COLO829 (cell line): ENCODE data around the gene MAPKBP1.
A peak's percentile ranks its signal among the peaks of the same experiment; 100 is the strongest.
"Not testable (repeated sequence)": the region's sequence is repeated elsewhere in the genome, so short reads cannot be mapped to it uniquely, and the experiment has no call there.

ENCODE experiments used
- DNase-seq: peaks from one replicate; pipeline ENCODE4 v3.0.0; 2012; ENCODE audit warnings: low spot score

MAPKBP1 gene, protein sequence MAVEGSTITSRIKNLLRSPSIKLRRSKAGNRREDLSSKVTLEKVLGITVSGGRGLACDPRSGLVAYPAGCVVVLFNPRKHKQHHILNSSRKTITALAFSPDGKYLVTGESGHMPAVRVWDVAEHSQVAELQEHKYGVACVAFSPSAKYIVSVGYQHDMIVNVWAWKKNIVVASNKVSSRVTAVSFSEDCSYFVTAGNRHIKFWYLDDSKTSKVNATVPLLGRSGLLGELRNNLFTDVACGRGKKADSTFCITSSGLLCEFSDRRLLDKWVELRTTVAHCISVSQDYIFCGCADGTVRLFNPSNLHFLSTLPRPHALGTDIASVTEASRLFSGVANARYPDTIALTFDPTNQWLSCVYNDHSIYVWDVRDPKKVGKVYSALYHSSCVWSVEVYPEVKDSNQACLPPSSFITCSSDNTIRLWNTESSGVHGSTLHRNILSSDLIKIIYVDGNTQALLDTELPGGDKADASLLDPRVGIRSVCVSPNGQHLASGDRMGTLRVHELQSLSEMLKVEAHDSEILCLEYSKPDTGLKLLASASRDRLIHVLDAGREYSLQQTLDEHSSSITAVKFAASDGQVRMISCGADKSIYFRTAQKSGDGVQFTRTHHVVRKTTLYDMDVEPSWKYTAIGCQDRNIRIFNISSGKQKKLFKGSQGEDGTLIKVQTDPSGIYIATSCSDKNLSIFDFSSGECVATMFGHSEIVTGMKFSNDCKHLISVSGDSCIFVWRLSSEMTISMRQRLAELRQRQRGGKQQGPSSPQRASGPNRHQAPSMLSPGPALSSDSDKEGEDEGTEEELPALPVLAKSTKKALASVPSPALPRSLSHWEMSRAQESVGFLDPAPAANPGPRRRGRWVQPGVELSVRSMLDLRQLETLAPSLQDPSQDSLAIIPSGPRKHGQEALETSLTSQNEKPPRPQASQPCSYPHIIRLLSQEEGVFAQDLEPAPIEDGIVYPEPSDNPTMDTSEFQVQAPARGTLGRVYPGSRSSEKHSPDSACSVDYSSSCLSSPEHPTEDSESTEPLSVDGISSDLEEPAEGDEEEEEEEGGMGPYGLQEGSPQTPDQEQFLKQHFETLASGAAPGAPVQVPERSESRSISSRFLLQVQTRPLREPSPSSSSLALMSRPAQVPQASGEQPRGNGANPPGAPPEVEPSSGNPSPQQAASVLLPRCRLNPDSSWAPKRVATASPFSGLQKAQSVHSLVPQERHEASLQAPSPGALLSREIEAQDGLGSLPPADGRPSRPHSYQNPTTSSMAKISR (N-terminal part only)

DNA sequence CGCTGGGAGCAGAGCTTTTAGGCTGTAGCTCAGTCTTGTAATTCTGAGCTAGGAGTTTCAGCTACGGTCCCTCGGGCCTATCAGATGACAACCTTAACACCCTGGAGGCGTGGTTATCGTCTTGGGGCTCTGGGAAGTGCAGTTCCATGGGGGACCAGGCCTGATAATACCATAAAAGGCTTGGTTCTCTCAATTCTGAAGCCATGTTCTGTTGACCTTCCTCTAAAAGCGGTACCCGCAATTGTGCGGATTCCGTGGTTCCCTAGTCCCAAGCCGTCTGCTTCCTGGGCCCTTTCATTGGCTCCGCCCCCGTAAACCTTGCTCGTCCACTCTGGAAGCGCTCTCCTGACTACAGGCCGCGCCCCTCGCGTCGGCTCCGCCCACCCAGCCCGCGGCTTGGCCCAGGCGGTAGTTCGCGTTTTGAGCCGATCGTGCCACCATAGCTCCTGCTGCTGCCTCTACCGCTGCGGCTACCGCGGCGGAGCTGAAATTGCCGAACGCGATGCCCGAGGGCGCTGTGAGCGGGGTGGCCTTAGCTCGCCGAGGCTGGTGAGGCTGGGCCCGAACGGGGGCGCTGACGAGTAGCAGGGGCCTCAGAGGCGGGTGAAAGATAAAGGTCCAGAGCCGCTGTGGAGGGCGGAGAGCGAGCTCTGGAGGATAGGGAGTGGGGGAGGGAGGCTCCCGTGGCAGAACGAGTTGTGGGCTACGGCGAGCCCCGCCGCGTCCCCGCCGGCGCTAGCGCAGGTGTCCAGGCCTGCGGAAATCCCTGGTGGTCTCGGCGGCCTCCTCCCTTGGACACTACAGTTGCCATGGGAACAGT is at the start of gene MAPKBP1:
TSS of gene MAPKBP1 (plus strand) at position 423 of the 820 bp plus-strand sequence. CDS start 792 bp downstream, outside the sequence.
- peak; percentile 89 for DNase-seq

DNA sequence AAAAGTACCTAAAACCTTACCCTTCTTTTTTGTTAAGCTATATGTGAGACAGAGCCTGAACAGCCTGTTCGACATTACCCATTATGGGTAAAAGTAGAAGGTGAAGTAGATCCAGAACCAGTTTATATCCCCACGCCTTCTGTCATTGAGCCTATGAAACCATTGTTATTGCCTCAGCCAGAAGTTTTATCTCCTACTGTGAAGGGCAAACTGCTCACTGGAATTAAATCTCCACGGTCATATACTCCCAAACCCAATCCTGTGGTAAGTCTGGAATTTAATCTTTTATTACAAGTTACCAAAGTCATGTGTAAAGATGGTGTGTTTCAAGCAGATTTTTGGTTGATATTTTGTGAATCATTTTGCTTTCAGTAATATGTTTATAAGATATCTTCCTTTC is 47.1 kb upstream of the MAPKBP1 start:
- DNase-seq: no peak

DNA sequence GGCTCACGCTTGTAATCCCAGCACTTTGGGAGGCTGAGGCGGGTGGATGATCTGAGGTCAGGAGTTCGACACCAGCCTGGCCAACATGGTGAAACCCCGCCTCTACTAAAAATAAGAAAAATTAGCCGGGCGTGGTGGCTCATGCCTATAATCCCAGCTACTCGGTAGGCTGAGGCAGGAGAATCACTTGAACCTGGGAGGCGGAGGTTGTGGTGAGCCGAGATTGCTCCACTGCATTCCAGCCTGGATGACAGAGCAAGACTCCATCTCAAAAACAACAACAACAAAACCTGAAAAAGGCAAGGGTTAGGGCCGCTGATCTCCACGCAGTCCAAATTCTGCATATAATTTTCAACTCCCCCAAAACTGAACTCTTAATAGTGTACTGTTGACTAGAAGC is 46.2 kb upstream of the MAPKBP1 start:
- DNase-seq: not testable (repeated sequence)

DNA sequence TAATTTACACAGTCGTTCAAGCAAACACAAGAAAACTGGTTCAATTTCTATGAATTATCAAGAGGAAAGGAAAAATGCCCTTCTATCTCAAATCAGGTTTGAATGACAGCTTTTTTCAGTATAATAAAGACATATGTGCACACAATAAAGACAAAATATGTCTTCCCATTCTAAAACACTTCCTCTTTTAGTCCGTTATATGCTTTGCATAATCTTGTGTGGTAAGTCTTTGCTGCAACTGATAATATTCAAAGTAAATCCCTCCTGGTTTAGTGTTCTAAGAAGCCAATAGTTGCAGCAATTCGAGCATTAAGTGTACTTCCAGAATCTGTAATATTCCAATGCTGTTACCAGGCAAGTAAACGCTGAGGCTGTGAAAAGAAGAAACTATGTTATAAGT is 43.7 kb upstream of the MAPKBP1 start:
- no peak for DNase-seq

DNA sequence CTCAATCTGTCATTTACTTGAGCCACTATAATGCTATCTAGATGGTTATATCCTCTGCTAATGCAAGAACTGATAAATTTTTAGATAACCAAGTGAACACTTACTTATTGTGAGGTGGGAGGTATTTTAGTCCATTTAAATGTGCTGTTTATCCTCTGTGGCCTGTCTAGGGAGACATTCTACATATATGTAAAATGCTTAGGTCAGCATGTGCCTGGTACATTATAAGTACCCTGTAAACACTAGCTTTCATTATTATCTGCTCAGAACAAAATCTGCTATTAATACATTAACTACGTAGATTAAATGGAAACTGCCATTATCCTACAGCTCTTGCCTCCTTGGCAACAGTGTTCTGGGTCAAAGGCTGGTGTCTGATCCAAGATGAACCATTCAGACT is 41.8 kb upstream of the MAPKBP1 start:
- DNase-seq: no peak

DNA sequence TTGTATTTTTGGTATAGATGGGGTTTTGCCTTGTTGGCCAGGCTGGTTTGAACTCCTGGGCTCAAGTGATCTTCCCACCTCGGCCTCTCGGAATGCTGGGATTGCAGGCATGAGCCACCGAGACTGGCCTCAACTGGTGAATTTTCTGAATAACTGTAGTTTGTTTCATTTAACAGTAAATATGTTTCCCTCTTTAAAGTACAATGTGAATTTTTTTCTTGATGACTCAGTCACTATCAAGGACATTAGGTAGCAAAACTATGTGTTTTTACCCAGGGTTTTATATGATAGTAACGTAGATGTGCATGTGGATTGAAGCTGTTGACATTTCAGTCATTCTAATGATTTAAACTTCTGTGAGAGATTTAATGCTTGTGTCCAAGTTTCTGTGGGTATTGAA is 40.2 kb upstream of the MAPKBP1 start:
- no peak for DNase-seq

DNA sequence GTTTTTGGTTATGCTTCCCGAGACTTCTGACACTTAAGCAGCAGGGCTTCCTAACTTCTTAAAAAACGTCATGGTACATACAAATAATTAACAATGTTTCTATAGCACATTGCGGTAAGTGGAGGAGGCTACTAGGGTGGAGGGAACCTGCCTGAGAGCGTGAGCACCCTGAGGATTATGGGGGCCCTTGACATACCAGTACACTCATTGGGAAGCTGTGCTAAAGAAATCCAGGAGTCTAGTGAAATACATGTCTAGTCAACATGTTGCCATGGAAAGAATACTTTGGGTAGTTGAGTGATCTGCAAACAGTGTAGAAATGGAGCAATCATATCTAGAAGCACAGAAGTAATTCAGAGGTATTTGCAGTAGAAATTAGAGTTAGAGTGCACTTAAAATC is 39.2 kb upstream of the MAPKBP1 start:
- DNase-seq: no peak

DNA sequence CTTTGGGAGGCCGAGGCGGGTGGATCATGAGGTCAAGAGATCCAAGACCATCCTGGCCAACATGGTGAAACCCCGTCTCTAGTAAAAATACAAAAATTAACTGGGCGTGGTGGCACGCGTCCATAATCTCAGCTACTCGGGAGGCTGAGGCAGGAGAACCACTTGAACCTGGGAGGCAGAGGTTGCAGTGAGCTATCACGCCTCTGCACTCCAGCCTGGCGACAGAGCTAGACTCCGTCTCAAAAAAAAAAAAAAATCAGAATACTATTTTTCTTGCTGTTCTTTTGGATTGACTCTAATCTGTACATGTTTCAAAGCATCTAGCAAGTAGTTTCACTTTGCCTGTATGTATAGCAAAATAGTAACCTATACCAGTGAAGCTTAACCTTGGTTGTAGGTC is 38.8 kb upstream of the MAPKBP1 start:
- not testable (repeated sequence) for DNase-seq

DNA sequence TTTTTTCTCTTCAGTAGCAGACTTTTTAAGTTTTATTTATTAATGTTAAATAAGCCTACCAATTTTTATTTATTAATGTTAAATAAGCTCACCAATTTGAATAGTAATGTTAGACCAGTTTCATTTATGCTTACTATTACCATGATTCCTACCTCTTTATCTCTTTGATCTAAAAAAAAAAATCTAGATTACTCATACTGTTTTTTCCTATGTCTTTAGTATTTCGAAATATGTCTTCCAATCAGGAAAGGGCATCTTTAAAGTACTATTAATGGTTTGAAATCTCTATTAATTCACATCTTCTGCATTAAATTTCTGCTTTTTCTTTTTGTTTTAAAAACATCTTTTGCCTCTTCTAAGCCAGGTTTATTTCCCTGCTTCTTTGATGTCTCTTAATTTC is 27.5 kb upstream of the MAPKBP1 start:
- DNase-seq: no peak

DNA sequence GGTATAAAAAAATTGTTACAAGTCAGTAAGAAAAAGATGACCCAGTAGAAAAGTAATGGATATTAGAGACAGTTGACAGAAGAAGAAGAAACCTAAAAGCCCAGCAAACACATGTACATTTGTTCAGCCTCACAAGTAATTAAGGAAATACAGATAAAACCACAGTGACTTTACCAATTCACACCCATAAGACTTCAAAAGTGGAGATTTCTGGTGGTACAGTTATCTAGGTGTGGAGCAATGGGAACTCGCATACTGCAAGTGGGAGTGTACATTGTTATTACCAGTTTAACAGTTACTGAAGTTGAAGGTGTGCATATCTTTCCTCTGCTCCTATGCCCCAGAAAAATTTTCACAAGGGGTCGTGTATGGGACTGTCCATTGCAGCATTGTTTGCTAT is 18.1 kb upstream of the MAPKBP1 start:
- no peak for DNase-seq

DNA sequence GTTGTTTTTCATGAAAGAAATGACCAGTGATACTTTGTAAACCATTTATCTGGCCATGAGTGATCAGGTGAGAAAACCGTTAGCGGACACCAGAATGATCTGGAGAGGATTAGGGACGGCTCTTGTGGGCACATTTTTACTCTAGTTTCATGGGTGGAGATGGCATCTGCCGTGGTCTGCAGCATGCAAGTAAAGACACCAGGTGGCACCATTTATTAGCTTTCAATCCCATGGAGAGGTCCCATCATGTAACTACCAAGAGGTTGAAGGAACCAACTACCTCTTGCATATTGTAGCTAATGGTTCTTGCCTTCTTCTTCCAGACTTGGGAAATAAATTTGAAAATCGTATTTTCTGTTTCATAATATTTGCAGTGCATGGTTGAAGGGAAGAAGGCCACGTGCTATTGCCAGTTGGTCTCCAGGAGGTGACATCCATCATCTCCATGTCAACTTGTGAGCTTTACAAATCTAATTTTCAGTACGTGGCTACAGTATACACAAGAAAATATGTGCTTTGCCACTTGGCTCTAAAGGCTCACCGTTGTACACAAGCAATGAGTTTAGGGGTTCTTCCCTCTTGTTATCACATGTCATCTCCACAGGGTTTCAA is 1.5 kb upstream of the MAPKBP1 start:
- DNase-seq: peak; percentile 63

DNA sequence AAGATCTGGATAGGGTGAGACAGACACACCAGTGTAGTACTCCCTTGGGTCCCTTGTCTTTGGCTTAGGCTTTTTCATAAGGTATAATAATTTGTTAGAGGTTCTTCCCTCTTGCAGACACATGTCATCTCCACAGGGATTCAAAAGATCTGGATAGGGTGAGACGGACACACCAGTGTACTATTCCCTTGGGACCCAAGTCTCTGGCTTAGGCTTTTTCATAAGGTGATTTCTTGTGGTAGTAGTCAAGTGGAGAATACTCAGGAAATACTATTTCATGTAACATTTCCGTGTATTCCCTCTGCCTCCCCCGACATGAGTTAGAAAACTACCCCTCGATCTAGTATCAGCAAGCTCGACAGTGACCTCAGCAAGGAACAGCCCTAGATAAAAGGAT is 954 bp upstream of the MAPKBP1 start:
- DNase-seq: no peak

DNA sequence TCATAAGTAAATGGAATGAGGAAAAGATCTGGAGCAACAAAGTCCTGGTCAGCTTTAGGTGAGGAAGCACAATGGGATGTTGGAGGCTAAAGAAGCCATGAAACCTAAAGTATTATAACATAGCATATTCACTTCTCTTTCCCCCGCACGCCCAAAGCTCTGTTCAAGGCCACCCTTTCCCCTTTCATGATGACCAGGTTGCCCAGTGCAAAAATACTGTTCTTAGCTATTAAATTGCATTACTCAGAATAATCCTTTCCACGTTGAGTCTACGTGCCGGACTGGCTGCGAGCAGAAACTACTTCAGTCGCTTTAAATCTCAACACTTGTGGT is 589 bp upstream of the MAPKBP1 start:
- DNase-seq: no peak

DNA sequence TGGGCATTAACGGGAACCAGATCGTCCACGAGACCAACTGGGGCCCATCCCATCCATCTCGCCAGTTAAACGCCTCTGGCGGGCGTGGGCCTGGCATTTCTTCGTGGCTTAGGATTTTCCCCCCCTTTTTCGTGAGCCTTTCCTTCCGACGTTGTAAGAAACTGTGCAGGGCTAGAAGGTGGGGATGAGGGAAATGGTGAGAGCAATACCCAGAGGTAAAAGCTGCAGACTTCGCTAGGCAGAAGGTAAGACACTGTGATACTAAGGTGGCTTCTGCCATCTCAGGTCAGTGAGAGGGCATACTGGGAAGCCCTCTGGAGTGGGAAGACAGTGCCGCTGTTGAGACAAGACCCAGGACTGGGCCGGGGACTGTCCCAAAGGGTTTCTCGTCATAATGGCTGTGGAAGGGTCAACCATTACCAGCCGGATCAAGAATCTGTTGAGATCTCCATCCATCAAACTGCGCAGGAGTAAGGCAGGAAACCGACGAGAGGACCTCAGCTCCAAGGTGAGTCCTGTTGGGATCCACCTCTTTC is 666 bp downstream of the MAPKBP1 start:
- DNase-seq: no peak

DNA sequence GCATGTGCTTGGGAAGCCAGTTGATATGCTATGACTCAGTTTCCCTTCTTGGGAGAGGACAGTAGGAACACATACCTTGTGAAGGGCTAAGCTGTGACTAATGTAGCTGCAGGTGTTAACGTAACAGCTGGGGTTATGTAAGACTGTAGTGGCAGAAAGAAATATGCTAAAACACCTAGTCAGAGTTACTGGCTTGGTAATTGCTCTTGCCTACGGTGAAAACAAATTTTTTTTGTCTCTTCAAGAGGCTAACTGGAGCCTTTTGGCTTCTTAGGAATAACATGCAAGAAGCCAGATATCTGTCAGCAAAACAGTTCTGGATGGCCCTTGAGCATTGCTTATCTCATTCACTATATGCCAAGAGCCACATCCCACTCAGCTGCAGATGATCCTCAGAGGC is 1.4 kb downstream of the MAPKBP1 start:
- DNase-seq: no peak

DNA sequence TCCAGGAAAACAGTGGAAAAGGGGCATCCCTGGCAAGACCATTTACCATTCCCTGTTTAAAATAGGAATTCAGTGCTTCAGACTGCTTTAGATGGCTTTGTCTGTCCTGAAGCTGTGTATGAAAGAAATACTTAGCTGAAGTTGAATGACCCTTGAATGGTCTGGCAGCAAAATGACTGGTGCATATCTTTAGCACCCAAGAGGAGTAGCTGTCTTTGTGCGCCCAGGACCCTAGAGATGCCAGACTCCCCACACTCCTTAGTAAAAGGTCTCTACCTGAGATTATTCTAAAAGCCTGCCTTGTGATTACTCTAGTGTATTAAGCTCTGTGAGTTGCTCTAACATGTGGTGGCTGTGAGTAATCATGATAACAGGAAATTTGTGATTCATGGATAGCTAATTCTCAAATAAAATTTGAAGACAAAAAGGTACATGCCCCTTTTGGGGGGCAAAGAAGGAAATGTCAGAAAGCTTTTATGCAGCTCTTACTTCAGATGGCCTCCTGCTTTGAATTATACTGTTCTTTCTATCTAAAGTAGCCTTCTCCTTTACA is 3.2 kb downstream of the MAPKBP1 start:
- DNase-seq: no peak

DNA sequence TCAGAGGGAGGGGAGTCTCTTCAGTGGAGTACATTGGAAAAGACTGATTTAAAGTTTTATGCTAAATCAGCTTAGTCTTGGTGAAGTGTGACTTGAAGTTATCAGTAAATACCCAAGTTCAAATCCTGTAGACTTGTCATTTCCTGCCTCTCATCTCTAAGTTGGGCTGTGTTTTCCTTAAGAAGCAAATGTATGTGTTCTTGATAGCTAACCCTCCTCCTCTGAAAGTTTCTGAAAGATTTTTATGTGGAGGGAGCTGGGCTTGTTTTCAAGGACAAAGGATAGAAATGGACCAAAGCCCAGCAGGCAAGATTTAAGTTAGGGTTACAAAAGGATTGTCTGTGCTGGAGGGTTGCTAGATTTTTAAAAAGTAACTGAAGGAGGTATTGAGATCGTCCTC is 4.2 kb downstream of the MAPKBP1 start:
- DNase-seq: no peak

DNA sequence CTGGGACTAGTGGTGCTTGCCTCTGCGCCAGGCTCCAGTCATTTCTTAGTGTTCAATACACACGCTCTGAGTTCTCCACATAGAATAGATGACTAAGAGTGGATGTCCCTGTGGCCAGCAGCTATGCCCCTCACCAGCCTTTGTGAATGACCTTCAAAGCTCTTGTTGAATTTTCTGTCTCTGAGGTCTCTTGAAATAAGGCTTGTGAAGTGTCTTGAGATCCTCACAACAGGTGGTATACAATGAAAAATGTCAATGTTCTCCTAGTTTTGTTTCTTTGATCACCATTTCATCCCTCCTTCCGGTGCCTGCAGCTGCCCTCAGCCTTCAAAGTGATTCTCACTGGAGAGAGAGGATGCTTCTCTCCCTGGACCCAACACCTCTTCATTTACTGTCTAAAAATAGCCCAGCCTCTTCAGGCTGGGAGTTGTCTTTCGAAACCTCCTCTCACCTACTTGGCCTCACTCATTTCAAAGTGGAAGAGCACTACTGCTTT is 5.4 kb downstream of the MAPKBP1 start:
- DNase-seq: no peak

DNA sequence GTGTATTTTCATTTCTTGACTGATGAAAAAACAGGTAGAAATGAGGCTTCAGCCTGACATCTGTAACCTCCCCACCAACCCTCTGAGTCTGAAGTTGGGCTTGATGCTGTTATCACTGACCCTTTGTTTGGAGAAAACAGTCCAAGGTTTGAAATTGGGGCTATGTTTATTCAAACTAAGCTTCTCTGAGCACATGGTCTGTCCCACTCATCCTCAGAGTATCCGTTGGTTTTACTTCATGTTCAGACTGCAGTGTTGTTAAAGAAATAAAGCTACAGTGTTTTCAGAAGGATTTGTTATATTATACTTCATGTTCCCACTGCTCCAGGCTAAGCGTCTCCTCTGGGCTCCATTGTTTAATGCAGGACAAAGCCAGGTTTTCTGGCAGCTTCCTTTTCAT is 6.0 kb downstream of the MAPKBP1 start:
- DNase-seq: no peak

DNA sequence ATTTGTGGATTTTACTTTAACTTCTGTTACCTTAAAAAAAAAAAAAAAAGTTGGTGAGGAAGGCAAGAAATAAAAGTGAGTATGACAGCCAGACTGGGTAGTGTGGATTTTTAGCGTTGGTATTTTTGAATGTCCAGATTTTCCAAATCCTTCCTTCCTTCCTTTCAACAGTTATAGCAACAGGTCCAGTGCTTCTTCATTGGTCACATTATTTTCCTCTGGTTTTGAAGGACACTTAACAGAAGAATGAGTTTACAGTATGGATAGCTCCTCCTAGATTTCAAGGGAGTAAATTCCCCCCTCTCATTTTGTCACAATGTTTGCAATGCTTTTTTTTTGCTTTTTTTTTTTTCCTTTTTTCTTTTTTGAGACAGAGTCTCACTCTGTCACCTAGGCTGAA is 6.4 kb downstream of the MAPKBP1 start:
- DNase-seq: no peak
